Eye (tissue), 1 donor: Measurements from ENCODE around the gene IGF1R.

Experiments
- DNase-seq: peaks from one replicate; pipeline ENCODE4 v3.0.0-alpha.2; 2015

Gene IGF1R

DNA sequence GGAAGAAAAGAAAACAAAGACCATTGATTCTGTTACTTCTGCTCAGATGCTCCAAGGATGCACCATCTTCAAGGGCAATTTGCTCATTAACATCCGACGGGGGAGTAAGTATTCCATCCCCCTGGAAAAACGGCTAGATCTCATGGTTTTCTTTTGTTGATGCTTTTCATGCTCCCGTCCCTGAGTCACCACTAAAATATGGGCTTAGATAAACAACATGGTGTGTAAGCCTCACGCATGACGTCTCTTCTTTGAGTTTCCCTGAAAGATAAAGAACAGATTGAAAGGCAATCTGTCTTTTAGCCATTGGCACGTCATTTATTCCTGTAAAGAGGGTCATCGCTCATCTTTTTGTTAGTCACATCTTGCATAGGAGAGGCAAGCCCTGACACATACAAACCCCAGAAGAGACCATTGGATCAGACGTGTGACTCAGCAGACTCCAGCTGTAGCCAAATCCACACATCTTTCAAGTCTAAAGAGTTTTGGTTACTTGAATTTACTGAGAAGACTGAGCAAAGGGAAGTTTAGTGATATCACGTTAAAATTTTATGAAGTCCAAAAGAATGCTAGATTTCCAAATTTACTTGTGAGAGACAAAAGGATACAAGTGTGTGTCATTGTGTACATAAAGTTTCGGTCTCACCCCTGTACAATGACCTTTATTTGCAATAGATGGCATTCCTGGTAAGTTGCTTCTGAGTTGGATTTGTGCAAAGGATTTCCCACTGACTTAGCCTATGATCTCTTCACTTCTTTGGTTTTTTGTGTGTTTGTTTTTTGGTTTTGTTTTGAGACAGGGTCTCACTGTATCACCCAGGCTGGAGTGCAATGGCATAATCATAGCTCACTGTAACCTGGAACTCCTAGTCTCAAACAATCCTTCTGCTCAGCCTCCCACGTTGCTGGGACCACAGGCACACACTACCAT is 248.7 kb downstream of the IGF1R start:
- DNase-seq, result peak; percentile 91

DNA sequence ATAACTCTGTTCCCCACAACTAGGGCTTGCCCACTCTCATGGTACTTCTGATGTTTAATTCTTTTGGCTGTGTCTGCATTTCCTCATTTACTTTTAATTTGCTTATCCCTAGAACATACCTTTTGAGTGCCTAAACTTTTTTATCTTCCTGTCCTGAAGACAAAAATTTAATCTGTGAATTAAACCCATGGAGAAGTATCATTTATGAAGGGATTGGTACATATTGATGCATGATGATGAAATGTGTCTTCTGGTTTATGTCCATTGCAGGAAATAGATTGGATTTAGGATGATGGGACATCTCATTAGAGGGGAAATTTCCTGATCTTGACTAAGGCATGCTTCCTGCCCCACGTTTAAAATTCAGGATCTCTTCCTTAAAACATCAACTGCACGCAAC is 249.8 kb downstream of the IGF1R start:
- DNase-seq, result no peak

- no peak for DNase-seq
Measured at GRCh38 chr15:98899272-98900021, 251.1 kb downstream of the IGF1R start.

- peak; percentile 49 for DNase-seq
Measured at GRCh38 chr15:98900356-98900755, 252.0 kb downstream of the IGF1R start.

DNA sequence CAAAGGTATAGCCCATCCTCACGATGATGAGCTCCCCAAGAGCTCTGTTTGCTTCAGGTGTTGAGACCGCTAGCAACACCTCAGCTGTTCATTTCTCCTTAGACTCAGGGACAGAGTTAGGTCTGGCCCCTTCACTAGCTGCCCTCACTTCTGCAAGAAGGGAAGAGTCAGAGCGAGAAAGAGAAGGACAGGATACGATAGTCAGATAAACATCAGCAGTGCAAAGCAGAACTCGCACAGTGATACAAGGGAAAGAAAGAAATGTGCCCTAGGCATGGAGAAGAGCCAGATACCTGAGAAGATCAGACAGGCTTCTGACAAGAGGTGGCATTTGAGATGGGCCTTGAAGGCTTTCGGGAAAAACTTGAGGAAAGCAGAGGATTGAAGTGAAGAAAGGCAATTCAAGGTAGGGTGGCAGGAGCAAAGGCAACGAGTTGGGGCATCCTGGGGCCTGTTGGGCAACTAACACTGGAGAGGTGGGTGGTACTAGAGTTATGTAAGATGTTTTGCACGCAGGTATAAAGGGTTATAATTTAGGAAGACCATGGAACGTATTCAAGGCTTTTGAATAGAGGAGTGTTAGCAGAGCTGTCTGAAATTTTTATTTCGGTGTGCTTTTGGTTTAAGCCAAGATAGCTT is 253.2 kb downstream of the IGF1R start:
- no peak for DNase-seq

GRCh38 chr15:98902931-98903330 is 254.6 kb downstream of the IGF1R start:
- DNase-seq, result no peak

GRCh38 chr15:98903377-98904018 is 255.2 kb downstream of the IGF1R start:
- DNase-seq, result no peak

DNA sequence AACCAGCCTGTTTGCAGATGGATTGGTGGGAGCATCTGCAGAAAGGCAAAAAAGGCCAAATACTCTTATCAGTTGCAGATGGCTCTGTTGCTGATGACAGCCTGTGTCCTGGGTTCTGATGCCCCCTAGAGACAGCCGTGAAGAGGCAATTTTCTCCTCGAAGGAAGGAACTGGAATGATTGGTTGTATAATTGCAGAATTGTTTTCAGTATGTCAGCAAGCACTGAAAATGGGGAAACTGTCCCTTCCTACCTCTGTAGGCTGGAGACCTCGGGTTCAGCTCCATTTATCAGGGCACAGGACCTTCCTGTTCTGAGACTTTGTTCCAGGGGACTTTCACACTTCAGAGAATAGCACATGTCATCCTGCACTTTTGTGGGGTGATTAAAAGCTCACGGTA is 256.2 kb downstream of the IGF1R start:
- peak; percentile 77 for DNase-seq

- DNase-seq, result no peak
Measured at GRCh38 chr15:98905963-98906711, 257.8 kb downstream of the IGF1R start.

- DNase-seq, result no peak
Measured at GRCh38 chr15:98906712-98907083, 258.4 kb downstream of the IGF1R start.

GRCh38 chr15:98907927-98908471 is 259.7 kb downstream of the IGF1R start:
- no peak for DNase-seq

DNA sequence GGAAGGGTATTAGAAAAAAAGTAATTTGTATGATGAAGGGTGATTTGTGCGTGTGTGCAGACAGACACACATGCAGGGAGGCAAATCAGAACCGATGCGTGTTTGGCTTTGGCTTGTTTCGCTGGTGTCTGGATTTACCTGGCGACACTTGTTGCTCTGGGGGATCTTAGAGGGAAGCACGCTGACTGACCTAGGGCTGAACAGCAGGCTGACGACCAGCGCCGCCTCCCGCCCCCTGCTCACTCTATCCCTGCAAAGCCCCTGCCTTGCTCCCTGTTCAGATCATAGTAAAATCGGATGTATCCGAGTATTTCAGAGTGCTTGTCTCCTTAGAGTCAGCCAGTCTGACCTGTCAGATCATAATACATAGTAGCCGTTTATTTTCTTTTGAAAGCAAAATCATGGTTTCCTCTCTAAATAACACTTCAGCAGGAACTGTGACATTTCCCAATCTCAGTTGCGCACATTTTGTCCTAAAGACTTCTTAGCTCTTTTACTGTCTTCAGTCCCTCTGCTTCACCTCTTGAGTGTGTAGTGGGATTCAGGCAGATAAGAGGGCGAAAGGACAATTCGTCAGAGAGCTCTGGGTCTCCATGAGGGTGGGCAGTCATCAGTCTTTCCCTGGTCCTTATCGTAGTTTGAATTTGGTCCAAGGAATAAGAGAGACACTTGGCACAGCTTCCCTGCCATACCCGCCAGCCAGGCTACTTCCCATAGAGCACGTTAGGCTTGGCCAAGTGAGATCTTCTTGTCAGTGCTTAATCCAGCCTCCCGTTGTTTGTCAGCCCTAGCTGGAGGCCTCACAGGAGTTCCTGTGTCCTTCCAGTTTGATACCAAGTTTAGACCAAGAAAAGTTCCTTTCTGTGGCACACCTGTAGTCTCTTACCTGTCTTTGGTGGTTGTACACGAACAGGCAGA is 261.9 kb downstream of the IGF1R start:
- no peak for DNase-seq

DNA sequence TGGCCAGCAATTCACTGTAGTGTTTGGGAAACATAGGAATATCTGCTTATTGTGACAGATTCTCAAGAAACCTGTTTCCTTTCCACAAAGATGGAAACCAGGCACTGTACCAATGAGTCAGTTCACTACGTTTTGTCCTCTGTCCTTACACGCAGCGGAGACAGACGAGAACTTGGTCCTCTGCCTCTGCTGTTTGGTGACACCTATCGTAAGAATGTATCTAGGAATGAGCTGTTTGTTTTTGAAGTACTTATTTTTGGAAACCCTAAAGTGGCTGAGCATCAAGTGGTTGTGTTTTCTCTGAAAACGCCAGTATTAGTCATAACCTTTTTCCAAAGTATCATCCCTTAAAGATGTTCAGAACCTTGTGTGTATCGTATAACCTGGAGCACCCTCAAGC is 266.3 kb downstream of the IGF1R start:
- DNase-seq, result no peak

GRCh38 chr15:98916826-98917225 is 268.5 kb downstream of the IGF1R start:
- DNase-seq, result no peak

- DNase-seq, result no peak
Measured at GRCh38 chr15:98917417-98917816, 269.1 kb downstream of the IGF1R start.

GRCh38 chr15:98920091-98920880 is 271.9 kb downstream of the IGF1R start:
- no peak for DNase-seq

GRCh38 chr15:98923171-98923570 is 274.8 kb downstream of the IGF1R start:
- no peak for DNase-seq

GRCh38 chr15:98923579-98923978 is 275.2 kb downstream of the IGF1R start:
- no peak for DNase-seq

- no peak for DNase-seq
Measured at GRCh38 chr15:98924401-98925049, 276.2 kb downstream of the IGF1R start.
